Right lung (tissue), 5 donors: ENCODE data around the gene GALNT2. TPM values are rescaled to one million over a fixed set of nuclear protein-coding genes. Genes with fewer than 3 reads are reported as not detected.

Experiments used
- DNase-seq, 2 donors: peaks; one replicate each; pipeline ENCODE4 v3.0.0-alpha.2; 2013
- polyA plus RNA-seq, 5 donors: library from polyadenylated mRNA; unstranded; fragments of 120-200 nt; gene quantifications; one replicate each; pipeline versions ENCODE4 v1.2.1 to v1.2.3, GENCODE V29; 2013; ENCODE audit warnings: inconsistent platforms in 1 of 5, low replicate concordance in 1 of 5; ENCODE audit not compliant: insufficient read length in 5 of 5, insufficient read depth in 1 of 5

Gene GALNT2
- polyA plus RNA-seq, 5 donors: 28.2 to 41.2 (median 36.2) TPM

DNA sequence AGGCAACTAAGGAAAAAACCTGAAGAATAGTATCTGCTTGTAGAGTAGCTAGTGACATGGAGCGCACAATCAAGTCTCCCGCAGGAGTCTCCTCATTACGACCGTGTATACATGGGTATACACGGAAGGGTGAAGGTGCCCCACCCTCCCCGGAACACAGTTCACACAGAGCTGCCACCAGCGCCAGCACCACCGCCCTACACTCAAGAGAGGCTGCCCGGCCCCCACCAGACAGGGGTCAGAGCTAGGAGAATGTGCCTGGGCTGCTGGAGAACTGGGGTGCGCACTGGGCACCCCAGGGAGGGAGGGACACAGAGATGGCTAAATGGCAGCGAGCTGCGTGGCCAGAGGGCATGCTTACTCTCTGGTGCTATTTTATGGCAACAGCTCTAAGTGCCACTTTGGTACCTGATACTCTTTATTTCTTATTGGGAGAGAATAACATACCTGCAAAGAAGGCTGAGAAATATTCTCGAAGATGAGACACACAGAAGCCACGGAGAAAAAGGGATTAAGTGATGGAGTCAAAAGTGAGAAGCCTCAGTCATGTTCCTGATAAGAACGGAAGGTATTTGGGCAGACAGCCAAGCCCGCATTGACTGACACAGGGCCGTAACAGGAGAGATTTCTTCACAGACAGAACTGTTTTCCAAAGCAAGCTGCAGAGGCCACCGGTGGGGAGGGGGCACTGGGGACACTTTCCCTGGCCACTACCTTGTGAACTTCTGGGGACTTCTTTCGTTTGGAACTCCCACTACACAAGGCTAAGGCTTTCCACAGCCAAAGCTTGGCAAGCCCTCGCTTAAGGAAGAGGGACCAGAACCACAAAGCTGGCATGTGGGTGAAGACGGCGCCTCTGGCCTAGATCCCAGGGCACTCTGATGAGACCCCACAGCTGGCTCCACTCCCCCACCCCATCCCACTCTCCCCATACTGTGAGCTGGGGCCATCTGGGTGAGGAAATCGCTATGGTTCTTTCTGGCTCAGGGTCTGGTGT is 251.1 kb downstream of the GALNT2 start:
- DNase-seq: no peak

- DNase-seq: no peak
These were observed 252.1 kb downstream of the GALNT2 start for GRCh38 chr1:230319014-230319747.

DNA sequence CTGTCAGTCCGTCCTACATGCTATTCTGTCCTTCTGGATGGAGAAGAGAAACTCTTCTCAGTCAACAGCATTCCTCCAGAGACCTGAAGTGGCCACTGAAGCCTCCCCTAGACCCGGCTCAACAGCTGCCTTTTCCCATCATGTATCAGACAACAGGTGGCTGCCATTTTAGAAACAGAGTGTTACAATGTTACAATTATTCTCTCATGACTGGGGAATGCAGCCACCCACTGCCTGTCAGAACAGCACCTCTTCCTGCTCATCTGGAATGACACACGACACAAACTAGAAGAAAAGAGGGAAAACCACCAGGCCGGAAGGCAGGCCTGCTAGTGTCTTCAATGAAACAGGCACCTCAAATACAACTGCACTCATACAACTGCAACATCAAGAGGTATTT is 253.8 kb downstream of the GALNT2 start:
- DNase-seq: no peak

GRCh38 chr1:230321341-230321740 is 254.3 kb downstream of the GALNT2 start:
- no peak for DNase-seq

- DNase-seq: no peak
These were observed 254.8 kb downstream of the GALNT2 start for GRCh38 chr1:230321741-230322420.

DNA sequence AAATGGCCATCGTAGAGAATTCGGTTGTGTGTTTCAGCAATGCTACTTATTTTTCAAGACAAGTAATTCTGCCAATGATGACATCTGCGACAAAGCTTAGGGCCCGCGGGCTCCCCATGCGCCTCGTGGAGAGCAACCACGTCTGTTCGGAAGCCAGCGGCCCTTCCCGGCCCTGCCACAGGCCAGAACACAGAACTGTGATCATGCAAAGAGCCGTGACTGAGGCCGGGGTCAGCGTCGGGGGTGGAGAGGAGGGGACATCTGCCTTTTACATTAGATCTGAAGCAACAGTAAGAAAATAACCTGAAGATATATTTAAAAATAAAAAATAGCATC is 255.4 kb downstream of the GALNT2 start:
- no peak for DNase-seq

DNA sequence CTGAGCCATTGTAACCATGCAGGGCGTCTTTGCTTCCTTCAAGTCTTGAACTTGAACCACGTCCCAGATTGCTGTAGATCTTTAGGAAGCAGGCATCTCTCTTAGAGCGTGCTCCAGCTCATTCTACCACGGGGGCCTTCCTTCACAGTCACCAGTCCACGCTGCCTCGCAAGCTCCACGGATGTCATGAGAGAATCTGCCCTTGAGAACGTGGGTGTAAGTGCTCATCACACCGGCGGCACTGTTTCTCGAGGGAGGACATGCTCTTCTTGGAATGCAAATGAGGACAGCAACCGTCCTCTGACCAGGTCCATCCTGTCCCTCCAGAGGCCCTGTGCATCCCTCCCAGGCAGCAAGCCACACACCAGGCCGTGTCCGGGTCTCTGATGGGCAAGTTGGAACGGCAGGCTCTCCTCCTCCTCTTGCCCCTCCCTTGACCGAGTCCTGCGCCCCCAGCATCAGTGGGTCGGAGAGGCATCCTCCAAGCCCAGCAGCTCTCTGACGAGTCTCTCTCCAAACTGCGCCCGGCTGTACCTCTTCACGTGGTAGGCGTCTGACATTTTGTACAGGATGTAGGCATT is 256.0 kb downstream of the GALNT2 start:
- no peak for DNase-seq

DNA sequence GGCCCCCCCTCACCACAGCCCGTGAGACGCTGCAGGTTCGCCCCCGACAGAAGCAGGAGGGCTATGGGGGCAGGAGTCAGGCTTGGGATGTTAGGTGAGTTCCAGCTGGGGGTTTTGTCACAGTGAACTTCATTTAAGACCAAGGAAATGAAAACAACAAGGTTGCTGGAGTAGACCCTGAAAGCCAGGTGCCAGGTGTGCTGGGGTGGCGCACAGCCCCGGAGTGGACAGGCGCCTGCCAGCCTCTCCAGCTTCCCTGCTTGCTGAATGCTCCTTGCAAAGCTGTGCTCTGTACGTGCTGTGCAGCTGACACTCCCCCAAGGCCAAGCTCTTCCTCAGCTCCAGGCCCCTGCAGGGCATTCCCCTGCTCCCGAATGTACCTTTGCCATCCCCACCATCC is 256.6 kb downstream of the GALNT2 start:
- DNase-seq: no peak

- DNase-seq: peak in 1 of 2 donors; percentile 37
These were observed 260.2 kb downstream of the GALNT2 start for GRCh38 chr1:230326971-230327891.

DNA sequence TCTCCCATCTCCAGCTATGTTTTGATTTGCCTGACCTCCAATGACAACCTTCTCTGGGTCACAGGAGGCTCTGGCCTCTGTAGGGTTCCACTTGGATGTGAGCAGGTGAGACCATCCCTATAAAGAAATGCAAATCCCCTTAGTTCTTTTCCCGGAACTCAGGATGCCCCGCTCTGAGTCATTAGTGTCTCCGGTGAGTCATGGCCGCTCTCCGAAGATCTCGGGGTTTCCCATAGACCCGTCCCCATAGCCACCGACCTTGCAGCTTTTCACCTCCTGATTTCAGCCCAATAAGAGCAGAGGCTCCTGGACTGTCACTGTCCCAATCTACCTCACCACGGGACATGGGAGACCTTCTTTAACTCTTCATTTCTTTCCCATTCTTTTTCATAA is 260.9 kb downstream of the GALNT2 start:
- DNase-seq: no peak

DNA sequence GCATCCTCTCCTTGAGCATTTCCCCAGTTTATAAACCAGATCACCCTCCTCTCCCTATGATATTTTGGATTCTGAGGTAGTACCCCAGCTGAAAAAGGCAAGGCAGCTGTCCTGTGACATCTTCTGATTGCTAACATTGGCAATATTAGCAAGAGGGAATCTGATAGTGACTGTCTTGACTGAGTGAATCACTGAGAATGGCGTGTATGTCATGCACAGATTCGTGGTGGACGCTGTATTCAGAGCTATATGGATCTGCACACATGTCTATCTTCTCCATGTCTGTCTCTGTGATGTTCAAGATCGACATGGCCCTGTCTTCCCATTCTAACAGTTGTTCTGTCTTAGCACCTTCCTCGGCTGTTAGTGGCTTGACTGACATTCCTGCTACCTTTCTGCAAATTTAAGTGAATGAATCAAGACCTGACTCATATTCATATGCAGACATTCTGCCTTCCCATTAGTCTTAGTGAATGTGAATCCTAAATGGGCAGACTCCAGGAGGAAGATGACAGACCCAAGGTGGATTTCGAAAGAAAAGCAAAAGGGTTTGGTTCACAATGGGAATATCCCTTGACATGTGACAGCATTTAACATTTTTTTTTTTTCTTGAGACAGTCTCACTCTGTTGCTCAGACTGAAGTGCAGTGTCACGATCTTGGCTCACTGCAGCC is 261.4 kb downstream of the GALNT2 start:
- DNase-seq: no peak

- no peak for DNase-seq
These were observed 263.1 kb downstream of the GALNT2 start for GRCh38 chr1:230330157-230330556.
